ENCODE results near the gene CRBN. TPM values are rescaled to one million over a fixed set of nuclear protein-coding genes. Genes with fewer than 3 reads are reported as not detected.

CRBN gene
- total and polyA plus RNA-seq, 9 of the 15 experiments (the other 6 are each of a cell fraction or from before 2014, with no cell fraction given) = 40.8 to 331 (median 57.4) TPM

DNA sequence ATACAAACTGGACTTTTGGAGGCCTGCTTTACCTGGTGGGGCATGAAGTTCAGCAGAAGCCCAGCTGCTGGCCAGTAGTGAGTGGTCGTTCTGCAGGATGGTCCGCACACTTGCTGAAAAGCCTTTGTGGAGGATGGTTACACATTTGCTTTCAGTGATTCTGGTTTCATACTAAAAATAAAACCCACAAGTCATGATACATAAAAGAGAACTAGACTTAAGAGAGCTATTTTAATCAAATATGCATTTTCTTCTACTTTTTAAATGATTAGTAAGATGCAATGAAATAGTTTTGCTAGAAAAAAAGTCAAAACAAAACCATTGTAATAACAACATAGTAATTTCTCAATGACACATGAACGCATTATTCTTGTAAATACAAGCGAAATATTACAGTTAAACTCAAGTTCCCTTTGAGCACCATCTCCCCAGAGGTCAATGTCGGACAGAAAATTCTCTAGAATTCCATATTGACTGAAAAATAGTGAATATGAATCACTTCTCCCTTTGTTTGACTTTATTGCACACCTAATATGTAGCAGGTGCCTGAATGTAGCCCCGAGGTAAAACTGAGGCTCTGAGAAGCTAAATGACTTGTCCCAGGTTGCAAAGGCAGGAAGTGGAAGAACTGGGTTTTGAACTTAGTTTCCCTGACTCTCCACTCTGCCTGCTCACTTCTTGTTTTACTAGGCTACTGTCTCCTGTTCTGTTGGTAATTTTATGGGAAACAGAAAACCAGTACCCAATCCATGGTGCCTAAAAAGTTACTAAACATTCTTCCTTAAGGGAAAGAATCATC, 77.6 kb downstream of the CRBN start:
- ATAC-seq = no peak
- intact Hi-C loops (cut with micrococcal nuclease) = no loop called here
- TF ChIP-seq ZNF696 (CRISPR knock-in tag; conservative IDR thresholded peaks at IDR 0.05) (no peak), ILK (tag; IDR thresholded peaks at IDR 0.05; ENCODE audit: borderline replicate concordance, low read depth) (no peak), ZNF561 (CRISPR knock-in tag; conservative IDR thresholded peaks at IDR 0.05) (no peak), PCBP1 (IDR thresholded peaks at IDR 0.05; ENCODE audit: low read depth, low read length, poor library complexity, severe bottlenecking) (no peak), SRSF9 (IDR thresholded peaks at IDR 0.05; ENCODE audit: borderline replicate concordance, low read depth, low read length) (no peak), SIN3A (IDR thresholded peaks at IDR 0.05; ENCODE audit: borderline replicate concordance in 2 of 2, control insufficient read depth in 1 of 2, low read depth in 2 of 2, low read length in 2 of 2) (no peak)
- TF ChIP-seq, protein P1, sequence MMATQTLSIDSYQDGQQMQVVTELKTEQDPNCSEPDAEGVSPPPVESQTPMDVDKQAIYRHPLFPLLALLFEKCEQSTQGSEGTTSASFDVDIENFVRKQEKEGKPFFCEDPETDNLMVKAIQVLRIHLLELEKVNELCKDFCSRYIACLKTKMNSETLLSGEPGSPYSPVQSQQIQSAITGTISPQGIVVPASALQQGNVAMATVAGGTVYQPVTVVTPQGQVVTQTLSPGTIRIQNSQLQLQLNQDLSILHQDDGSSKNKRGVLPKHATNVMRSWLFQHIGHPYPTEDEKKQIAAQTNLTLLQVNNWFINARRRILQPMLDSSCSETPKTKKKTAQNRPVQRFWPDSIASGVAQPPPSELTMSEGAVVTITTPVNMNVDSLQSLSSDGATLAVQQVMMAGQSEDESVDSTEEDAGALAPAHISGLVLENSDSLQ (IDR thresholded peaks at IDR 0.05) = no peak
- TF ChIP-seq, protein P2, sequence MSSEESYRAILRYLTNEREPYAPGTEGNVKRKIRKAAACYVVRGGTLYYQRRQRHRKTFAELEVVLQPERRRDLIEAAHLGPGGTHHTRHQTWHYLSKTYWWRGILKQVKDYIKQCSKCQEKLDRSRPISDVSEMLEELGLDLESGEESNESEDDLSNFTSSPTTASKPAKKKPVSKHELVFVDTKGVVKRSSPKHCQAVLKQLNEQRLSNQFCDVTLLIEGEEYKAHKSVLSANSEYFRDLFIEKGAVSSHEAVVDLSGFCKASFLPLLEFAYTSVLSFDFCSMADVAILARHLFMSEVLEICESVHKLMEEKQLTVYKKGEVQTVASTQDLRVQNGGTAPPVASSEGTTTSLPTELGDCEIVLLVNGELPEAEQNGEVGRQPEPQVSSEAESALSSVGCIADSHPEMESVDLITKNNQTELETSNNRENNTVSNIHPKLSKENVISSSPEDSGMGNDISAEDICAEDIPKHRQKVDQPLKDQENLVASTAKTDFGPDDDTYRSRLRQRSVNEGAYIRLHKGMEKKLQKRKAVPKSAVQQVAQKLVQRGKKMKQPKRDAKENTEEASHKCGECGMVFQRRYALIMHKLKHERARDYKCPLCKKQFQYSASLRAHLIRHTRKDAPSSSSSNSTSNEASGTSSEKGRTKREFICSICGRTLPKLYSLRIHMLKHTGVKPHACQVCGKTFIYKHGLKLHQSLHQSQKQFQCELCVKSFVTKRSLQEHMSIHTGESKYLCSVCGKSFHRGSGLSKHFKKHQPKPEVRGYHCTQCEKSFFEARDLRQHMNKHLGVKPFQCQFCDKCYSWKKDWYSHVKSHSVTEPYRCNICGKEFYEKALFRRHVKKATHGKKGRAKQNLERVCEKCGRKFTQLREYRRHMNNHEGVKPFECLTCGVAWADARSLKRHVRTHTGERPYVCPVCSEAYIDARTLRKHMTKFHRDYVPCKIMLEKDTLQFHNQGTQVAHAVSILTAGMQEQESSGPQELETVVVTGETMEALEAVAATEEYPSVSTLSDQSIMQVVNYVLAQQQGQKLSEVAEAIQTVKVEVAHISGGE (CRISPR knock-in tag; IDR thresholded peaks at IDR 0.05) = no peak

More for the DNA sequence above, 77.6 kb downstream of the CRBN start:
- Histone ChIP-seq H3K79me2 (ENCODE audit: control insufficient read depth, insufficient read depth, low read length) (no peaks in the 10 kb centered on the region), H4K20me1 (replicated peaks; ENCODE audit: control insufficient read depth, insufficient read depth, low read length) (no peaks in the 10 kb centered on the region), H3K4me2 (ENCODE audit: insufficient read depth, low read length) (no peak overlapping the region), H2AFZ (ENCODE audit: low read depth, low read length) (no peak overlapping the region), H3K36me3 (ENCODE audit: control insufficient read depth, insufficient read depth, low read length) (no peaks in the 10 kb centered on the region), H3K9me1 (ENCODE audit: control insufficient read depth, insufficient read depth, low read length) (no peaks in the 10 kb centered on the region), H3K9me3 (replicated peaks; ENCODE audit: control insufficient read depth, insufficient read depth, low read depth, low read length) (no peaks in the 10 kb centered on the region), H3K9ac (ENCODE audit: insufficient read depth in 1 of 2, low read depth in 2 of 2, low read length in 2 of 2) (no peak overlapping the region), H3K4me1 (replicated peaks in 1 of 2; ENCODE audit: control insufficient read depth in 2 of 2, insufficient read depth in 2 of 2, low read length in 2 of 2) (no peaks in the 10 kb centered on the region; a peak in 1 of 5 replicates), H3K4me3 (no peak overlapping the region), H3K27me3 (ENCODE audit: control insufficient read depth in 2 of 2, insufficient read depth in 2 of 2, low read length in 2 of 2) (peaks cover 10 to 18% of the 10 kb centered on the region in 2 experiments; a peak in 3 of 5 replicates), H3K27ac (ENCODE audit: extremely low read depth, low read depth, low read length) (no peak overlapping the region)
- in situ Hi-C loops (cut with MboI) = no loop called here
- POLR2A ChIA-PET = interaction anchor here (1.3 kb wide), 1 partner anchor 8 kb away, joined by 6 read pairs; the partner anchor contains the start of gene IL5RA
- no peak for DNase-seq (ENCODE audit: extremely low read depth in 1 of 4, low spot score in 3 of 4)
- CTCF ChIA-PET (ENCODE audit: low intra/inter-chr PET ratio) = no interaction called here
- no TSS peak for BruUV-seq (replicated peaks)
- no peak for FAIRE-seq
- WGBS (ENCODE audit: insufficient coverage, low coverage, missing lambda C conversion rate) = 3% methylated on average over 6 of the region's 6 CpGs

All from K562 (cell line).